Thyroid gland (tissue), 4 donors: ENCODE data around the gene C1orf122. TPM values are rescaled to one million over a fixed set of nuclear protein-coding genes. Genes with fewer than 3 reads are reported as not detected.

Experiments
- DNase-seq, 2 donors: peaks; one replicate each; pipeline ENCODE4 v3.0.0-alpha.2; 2019
- H3K27ac ChIP-seq, 3 donors: fragments of 200-600 bp; sonication (generic); 1 replicate in 2 of 3; 2 replicates in 1 of 3; pipeline ENCODE4 v1.5.1; 2016 to 2019; ENCODE audit warnings: mild to moderate bottlenecking in 1 of 3, moderate library complexity in 1 of 3
- H3K27me3 ChIP-seq: fragments of 200-600 bp; sonication (generic); one replicate; pipeline ENCODE4 v1.5.1; 2019
- H3K36me3 ChIP-seq, 2 donors: fragments of 200-600 bp; sonication (generic); one replicate each; pipeline ENCODE4 v1.5.1; 2016 to 2019
- H3K4me1 ChIP-seq, 2 donors: fragments of 200-600 bp; sonication (generic); one replicate each; pipeline ENCODE4 v1.5.1; 2017 to 2019
- H3K4me3 ChIP-seq, 3 donors: fragments of 200-600 bp; sonication (generic); replicated peaks in 1 of 3; 1 replicate in 2 of 3; 2 replicates in 1 of 3; pipeline ENCODE4 v1.5.1; 2016; ENCODE audit warnings: mild to moderate bottlenecking in 1 of 3
- H3K9me3 ChIP-seq: fragments of 200-600 bp; sonication (generic); one replicate; pipeline ENCODE4 v1.5.1; 2017
- CTCF ChIP-seq, 6 experiments: fragments of 200-600 bp in 3 of 6; fragments of 450-650 bp in 3 of 6; sonication (generic) in 3 of 6; IDR thresholded peaks; one replicate each; pipeline ENCODE4 v1.5.1; 2016 to 2019; ENCODE audit warnings: antibody characterized with exemption in 6 of 6, mild to moderate bottlenecking in 2 of 6, inconsistent platforms in 1 of 6, moderate library complexity in 1 of 6
- POLR2A ChIP-seq, 2 donors: fragments of 450-650 bp; IDR thresholded peaks; one replicate each; pipeline ENCODE4 v1.6.1; 2017; ENCODE audit warnings: antibody characterized with exemption in 2 of 2, mild to moderate bottlenecking in 2 of 2, moderate library complexity in 1 of 2
- WGBS, 2 donors: methylation state at CpG; one replicate each; pipeline ENCODE4 v1.1.5; 2017; 5-methylcytosine and 5-hydroxymethylcytosine counted together
- intact Hi-C: fragments of 100-400 bp; cut with DNase I; formaldehyde crosslinking; loops from one replicate; pipeline ENCODE4 v1.15.1; 2023
- total RNA-seq, 4 donors: library from RNA; depleted of rRNA; stranded (reverse); fragments of >200 nt; gene quantifications; one replicate each; pipeline ENCODE4 v1.2.3, GENCODE V29; 2016

Gene C1orf122
- total RNA-seq, 4 donors from 2014 or later: 35.4 to 164 (median 69.9) TPM

GRCh38 chr1:37845049-37845646, 37.6 kb downstream of the C1orf122 start:
- 91 to 93% methylated on average over 5 of the region's 5 CpGs for WGBS, 2 donors
- H3K4me1 ChIP-seq: peaks cover 0 to 4% of the 10 kb centered on the region in 2 donors

GRCh38 chr1:37845786-37846185, 38.2 kb downstream of the C1orf122 start:
- 65 to 74% methylated on average over 3 of the region's 3 CpGs for WGBS, 2 donors
- TF ChIP-seq POLR2A (IDR thresholded peaks at IDR 0.05) (no peak), CTCF (IDR thresholded peaks at IDR 0.05) (no peak)
- H3K27ac ChIP-seq: no peak overlapping the region

More at GRCh38 chr1:37845049-37845646, 37.6 kb downstream of the C1orf122 start:
- Histone ChIP-seq H3K36me3 (no peaks in the 10 kb centered on the region), H3K27me3 (no peaks in the 10 kb centered on the region), H3K9me3 (no peaks in the 10 kb centered on the region), H3K4me3 (no peak overlapping the region), H3K27ac (no peak overlapping the region)
- intact Hi-C loops: no loop called here
- DNase-seq: no peak
- TF ChIP-seq POLR2A (IDR thresholded peaks at IDR 0.05) (no peak), CTCF (IDR thresholded peaks at IDR 0.05) (no peak)

GRCh38 chr1:37846647-37847339, 39.2 kb downstream of the C1orf122 start:
- intact Hi-C loops: no loop called here
- no peak for TF ChIP-seq CTCF (IDR thresholded peaks at IDR 0.05)
- TF ChIP-seq POLR2A (IDR thresholded peaks at IDR 0.05): no peak
- no peak for DNase-seq
- no peak overlapping the region for H3K4me3 ChIP-seq
- H3K9me3 ChIP-seq: no peaks in the 10 kb centered on the region
- H3K27me3 ChIP-seq: no peaks in the 10 kb centered on the region
- peaks cover 7 to 12% of the 10 kb centered on the region in 2 donors for H3K4me1 ChIP-seq
- WGBS, 2 donors: 86% methylated on average over 4 of the region's 4 CpGs
- no peaks in the 10 kb centered on the region for H3K36me3 ChIP-seq
- H3K27ac ChIP-seq: no peak overlapping the region

More at GRCh38 chr1:37845786-37846185, 38.2 kb downstream of the C1orf122 start:
- Histone ChIP-seq H3K27me3 (no peaks in the 10 kb centered on the region), H3K9me3 (no peaks in the 10 kb centered on the region), H3K4me1 (peaks cover 2 to 5% of the 10 kb centered on the region in 2 donors), H3K4me3 (no peak overlapping the region), H3K36me3 (no peaks in the 10 kb centered on the region)
- intact Hi-C loops: no loop called here
- no peak for DNase-seq

GRCh38 chr1:37849480-37849879, 41.9 kb downstream of the C1orf122 start:
- no peak for DNase-seq
- Histone ChIP-seq H3K4me1 (peaks cover 7 to 15% of the 10 kb centered on the region in 2 donors), H3K27me3 (no peaks in the 10 kb centered on the region), H3K36me3 (no peaks in the 10 kb centered on the region), H3K4me3 (no peak overlapping the region), H3K9me3 (no peaks in the 10 kb centered on the region), H3K27ac (no peak overlapping the region)
- intact Hi-C loops: no loop called here
- TF ChIP-seq CTCF (IDR thresholded peaks at IDR 0.05): no peak
- no peak for TF ChIP-seq POLR2A (IDR thresholded peaks at IDR 0.05)
- WGBS, 2 donors: 93 to 96% methylated on average over 3 of the region's 3 CpGs

- H3K4me3 ChIP-seq: no peak overlapping the region
- H3K4me1 ChIP-seq: peaks cover 7 to 12% of the 10 kb centered on the region in 2 donors
- intact Hi-C loops: no loop called here
- WGBS, 2 donors: 90 to 92% methylated on average over 6 of the region's 6 CpGs
- peaks cover 0 to 5% of the 10 kb centered on the region in 2 donors for H3K36me3 ChIP-seq
- no peaks in the 10 kb centered on the region for H3K27me3 ChIP-seq
- no peaks in the 10 kb centered on the region for H3K9me3 ChIP-seq
- no peak for DNase-seq
- H3K27ac ChIP-seq: no peak overlapping the region
- TF ChIP-seq POLR2A (IDR thresholded peaks at IDR 0.05): no peak
Measured at GRCh38 chr1:37850352-37850955, 42.9 kb downstream of the C1orf122 start.
